Stromal cell of bone marrow (primary cell): Measurements from ENCODE around the gene VSIR.

ENCODE experiments used
- DNase-seq: peaks from one replicate; pipeline ENCODE4 v3.0.0-alpha.2; 2012; ENCODE audit warnings: low read depth

VSIR gene

GRCh38 chr10:71747039-71747531 is 26.2 kb downstream of the VSIR start:
- no peak for DNase-seq

- no peak for DNase-seq
Observed at GRCh38 chr10:71746344-71747037, 26.8 kb downstream of the VSIR start.

GRCh38 chr10:71745664-71746250 is 27.6 kb downstream of the VSIR start:
- DNase-seq = no peak

GRCh38 chr10:71744897-71745663 is 28.2 kb downstream of the VSIR start:
- no peak for DNase-seq

GRCh38 chr10:71743866-71744265 is 29.5 kb downstream of the VSIR start:
- no peak for DNase-seq

DNA sequence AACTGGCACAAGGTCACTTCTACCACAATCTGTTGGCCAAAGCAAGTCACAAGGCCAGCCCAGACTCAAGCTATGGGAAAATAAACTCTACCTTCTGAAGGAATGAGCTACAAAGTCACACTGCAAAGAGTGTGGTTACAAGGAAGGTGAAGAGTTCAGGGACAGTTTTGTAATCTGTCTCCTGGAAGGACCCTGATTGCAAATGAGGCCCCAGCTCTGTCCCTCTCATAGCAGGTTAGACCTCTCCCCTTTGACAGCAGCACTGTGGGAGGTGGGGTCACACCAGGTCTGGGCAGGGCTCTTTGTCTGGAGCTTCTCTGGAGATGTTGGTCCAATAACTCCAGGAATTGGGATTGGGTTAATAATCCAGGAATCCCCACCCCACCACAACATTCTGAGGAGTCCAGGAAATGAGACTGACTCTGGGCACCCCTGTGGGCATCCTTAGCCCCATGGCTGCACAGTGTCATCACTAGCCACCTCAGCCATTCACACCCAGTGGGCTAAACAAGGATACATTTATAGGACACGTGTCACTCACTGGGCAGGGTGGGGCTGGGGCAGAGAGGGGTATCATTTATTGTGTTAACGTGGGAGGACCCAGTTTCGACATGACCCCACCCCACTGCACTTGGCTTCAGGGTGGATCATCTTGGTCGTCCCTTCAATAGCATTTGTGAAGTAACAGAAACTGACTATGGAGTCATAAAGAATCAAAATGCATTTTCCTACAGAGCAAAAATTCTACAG is 30.1 kb downstream of the VSIR start:
- DNase-seq = no peak

DNA sequence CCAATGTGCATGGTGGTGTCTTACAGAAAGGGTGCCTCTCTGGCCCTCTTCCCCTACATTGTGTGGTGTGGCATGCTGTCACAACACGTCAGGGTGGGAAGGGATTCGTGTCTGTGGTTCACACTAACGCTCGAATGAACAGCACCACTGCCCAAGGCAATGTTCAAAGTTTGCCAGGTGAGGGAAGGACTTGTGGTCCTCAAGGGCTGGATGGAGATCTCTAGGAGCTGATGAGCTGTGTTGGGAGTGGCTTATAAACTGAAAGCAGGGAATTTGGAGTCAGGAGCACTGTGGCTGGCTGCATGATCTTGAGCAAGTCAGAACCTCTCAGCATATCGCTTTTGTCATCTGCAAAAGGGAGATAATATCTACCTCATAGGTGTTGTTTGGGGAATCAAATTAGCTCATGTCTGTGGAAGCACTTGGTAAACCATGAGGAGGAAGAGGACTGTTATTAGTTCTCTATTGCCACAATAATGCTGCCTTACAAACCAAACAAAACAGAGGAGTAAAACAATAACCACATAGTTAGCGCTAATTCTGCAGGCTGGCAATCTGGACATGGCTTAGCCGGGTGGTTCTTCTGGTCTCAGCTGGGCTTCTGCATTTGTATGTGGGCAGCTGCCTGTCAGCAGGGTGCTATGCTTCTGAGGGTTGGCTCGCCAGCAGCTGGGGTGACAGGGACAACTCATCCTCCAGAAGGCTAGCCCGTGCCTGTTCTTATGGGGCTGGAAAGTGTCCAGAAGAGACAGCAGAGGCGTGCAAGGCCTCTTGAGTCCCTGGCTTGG is 30.8 kb downstream of the VSIR start:
- no peak for DNase-seq

DNA sequence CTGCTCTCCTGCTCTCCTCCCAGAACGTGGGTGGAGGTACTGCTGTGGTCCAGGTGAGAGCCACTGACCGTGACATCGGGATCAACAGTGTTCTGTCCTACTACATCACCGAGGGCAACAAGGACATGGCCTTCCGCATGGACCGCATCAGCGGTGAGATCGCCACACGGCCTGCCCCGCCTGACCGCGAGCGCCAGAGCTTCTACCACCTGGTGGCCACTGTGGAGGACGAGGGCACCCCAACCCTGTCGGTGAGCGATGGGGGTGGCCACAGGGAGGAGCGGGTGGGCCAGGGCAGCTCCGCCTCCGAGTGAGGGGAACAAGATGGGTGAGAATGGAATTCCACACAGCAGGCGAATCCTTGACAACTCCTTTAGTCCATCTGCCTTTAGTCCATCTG is 31.6 kb downstream of the VSIR start:
- no peak for DNase-seq

GRCh38 chr10:71741029-71741428 is 32.3 kb downstream of the VSIR start:
- no peak for DNase-seq

- DNase-seq = peak; percentile 60
Observed at GRCh38 chr10:71740069-71740653, 33.2 kb downstream of the VSIR start.

DNA sequence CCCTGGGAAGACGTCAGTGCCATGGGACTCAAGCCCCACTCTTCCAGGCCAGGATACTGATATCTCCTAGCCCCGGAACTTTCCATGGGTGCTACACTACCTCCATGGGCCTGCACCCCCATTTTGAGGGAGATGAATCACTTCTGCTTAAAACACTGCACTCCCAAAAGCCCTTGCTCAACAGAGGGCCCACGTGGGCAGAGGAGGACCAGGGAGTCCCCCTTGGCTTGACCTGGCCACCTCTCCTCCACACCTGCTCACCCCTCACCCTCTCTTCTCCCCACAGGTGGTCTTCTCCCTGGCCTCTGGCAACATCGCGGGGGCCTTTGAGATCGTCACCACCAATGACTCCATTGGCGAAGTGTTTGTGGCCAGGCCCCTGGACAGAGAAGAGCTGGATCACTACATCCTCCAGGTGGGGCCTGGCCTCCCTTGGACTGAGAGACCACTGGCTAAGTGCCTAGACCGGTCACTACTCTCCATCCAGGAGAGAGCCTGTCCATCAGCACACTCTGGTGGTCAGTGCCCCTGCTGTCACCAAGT is 33.9 kb downstream of the VSIR start:
- DNase-seq = no peak

- no peak for DNase-seq
Observed at GRCh38 chr10:71737834-71738197, 35.5 kb downstream of the VSIR start.

- DNase-seq = no peak
Observed at GRCh38 chr10:71737001-71737833, 36.1 kb downstream of the VSIR start.

DNA sequence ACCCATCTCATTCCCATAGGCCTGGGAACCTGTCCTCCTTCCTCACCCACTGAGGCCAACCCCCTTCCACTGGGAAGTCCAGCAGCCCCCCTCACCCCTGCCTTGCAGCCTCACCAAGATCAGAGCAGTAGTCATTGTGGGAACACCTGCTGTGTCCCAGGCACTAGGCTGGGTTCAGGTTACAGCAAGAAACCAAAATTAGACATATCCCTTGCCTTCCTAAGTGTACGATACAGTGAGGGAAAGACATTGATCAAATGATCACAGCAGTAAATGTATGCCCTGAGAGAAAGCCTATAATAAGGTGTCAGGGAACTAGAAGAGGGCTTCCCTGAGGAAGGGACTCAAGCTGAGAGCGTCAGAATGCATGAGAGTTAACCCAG is 36.8 kb downstream of the VSIR start:
- no peak for DNase-seq

- no peak for DNase-seq
Observed at GRCh38 chr10:71735709-71736569, 37.4 kb downstream of the VSIR start.

- DNase-seq = no peak
Observed at GRCh38 chr10:71734797-71735196, 38.5 kb downstream of the VSIR start.

GRCh38 chr10:71731791-71732190 is 41.5 kb downstream of the VSIR start:
- no peak for DNase-seq

- no peak for DNase-seq
Observed at GRCh38 chr10:71729161-71729636, 44.1 kb downstream of the VSIR start.
